Adrenal gland (tissue), 5 donors: ENCODE measurements around the gene HHATL.

Experiments used
- CTCF ChIP-seq, 6 experiments: fragments of 450-650 bp in 4 of 6; fragments of 200-600 bp in 2 of 6; sonication (generic) in 1 of 6; IDR thresholded peaks; 1 replicate in 5 of 6; 2 replicates in 1 of 6; pipeline versions ENCODE4 v1.5.1 to v1.8.0; 2016 to 2021; ENCODE audit warnings: antibody characterized with exemption in 6 of 6, mild to moderate bottlenecking in 2 of 6, moderate library complexity in 1 of 6
- POLR2A ChIP-seq, 2 donors: fragments of 450-650 bp; IDR thresholded peaks; one replicate each; pipeline ENCODE4 v1.6.1; 2017; ENCODE audit warnings: antibody characterized with exemption in 2 of 2, mild to moderate bottlenecking in 2 of 2, moderate library complexity in 1 of 2
- donor health status: DM: no; HTN: no; CAD: no.

DNA sequence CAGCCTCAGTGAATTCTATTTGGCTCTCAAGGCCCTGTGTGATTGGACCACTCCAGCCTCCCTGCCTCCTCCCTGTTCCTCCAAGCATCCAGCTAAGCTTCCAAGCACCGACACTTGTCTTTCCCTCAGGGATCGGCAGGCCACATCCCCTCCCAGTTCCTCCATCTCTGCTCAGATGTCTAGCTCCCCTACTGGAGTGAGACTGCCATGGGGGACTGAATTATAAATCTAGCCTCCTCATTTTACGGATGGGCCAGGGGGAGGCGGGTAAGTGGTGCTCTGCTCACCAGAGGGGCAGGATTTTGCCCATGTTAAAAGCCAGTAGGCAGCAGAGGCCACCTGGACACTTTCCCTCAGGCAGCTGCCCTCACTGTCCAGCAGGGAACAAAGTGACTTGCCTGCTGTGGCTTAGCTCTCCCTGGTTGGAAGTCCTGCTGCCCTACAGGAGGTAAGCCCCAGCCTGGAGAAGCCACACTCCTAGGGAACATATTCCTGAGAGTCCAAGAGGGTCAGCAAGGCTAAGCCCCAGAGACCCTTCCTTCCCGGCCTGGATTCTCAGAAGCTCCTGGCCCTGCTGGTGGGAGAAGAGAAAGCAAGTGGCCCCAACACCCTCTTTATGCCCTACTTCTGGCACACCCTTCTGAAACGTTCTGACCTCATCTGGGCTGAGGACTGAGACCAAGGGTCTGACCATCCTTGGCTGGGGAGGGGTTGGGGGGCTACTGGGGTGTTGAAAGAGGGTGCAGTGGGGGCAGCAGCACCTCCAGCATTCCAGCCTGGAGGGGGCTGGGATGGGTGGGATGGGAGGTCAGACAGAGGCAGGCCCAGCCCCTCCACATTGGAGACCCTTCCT lies 9.1 kb upstream of the HHATL start:
- TF ChIP-seq POLR2A (IDR thresholded peaks at IDR 0.05) (no peak), CTCF (IDR thresholded peaks at IDR 0.05) (no peak)
